ENCODE results near the gene TPD52L1. TPM values are rescaled to one million over a fixed set of nuclear protein-coding genes. Genes with fewer than 3 reads are reported as not detected.
A peak's percentile ranks its signal among the peaks of the same experiment; 100 is the strongest.

Gene TPD52L1
- total RNA-seq, 1 experiment from 2014 or later: 12.4 TPM

DNA sequence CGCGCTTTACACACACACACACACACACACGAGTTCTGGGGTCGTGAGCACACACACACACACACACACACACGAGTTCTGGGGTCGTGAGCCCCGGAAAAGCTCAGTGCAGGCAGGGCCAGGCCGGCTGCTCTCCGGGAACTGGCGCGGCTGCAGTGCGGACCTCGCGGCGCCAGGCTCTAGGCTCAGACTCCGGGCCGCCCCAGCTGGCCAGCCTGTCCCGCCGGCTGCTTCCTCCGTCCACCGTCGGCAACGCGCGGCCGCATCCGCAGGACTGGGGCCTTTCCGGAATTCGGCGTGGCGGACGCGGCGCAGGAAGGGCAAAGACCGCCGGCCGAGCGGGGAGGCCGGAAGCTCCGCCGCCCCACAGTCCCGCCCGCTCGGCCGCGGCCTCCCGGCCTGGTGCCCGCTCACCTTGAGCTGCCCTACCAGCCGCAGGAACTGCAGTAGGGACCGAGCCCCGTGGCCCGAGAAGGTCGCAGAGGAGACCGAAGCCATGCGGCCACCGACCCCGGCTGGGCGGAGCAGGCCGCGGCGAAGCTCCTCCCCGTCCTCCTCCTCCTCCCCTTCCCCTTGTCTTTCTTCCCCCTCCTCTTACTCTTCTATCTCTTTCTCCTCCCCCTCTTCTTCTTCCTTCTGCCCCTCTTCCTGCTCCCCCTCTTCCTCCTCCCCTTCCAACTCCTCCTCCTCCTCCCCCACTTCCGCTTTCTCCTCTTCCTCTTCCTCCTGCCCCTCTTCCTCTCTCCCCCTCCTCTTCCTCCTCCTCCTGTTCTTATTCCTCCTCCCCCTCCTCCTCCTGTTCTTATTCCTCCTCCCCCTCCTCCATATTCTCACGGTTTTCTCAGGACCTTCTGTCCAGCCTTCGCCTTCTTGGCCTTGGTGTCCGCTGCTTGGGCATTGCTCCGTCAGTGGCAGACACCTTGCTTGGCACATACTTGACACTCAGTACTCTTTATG is 148.1 kb downstream of the TPD52L1 start, which contains the start of gene HDDC2 (continued):
- TF ChIP-seq, protein P1, sequence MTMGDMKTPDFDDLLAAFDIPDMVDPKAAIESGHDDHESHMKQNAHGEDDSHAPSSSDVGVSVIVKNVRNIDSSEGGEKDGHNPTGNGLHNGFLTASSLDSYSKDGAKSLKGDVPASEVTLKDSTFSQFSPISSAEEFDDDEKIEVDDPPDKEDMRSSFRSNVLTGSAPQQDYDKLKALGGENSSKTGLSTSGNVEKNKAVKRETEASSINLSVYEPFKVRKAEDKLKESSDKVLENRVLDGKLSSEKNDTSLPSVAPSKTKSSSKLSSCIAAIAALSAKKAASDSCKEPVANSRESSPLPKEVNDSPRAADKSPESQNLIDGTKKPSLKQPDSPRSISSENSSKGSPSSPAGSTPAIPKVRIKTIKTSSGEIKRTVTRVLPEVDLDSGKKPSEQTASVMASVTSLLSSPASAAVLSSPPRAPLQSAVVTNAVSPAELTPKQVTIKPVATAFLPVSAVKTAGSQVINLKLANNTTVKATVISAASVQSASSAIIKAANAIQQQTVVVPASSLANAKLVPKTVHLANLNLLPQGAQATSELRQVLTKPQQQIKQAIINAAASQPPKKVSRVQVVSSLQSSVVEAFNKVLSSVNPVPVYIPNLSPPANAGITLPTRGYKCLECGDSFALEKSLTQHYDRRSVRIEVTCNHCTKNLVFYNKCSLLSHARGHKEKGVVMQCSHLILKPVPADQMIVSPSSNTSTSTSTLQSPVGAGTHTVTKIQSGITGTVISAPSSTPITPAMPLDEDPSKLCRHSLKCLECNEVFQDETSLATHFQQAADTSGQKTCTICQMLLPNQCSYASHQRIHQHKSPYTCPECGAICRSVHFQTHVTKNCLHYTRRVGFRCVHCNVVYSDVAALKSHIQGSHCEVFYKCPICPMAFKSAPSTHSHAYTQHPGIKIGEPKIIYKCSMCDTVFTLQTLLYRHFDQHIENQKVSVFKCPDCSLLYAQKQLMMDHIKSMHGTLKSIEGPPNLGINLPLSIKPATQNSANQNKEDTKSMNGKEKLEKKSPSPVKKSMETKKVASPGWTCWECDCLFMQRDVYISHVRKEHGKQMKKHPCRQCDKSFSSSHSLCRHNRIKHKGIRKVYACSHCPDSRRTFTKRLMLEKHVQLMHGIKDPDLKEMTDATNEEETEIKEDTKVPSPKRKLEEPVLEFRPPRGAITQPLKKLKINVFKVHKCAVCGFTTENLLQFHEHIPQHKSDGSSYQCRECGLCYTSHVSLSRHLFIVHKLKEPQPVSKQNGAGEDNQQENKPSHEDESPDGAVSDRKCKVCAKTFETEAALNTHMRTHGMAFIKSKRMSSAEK (CRISPR knock-in tag; IDR thresholded peaks at IDR 0.05; ENCODE audit: borderline replicate concordance): 0 out of 2 replicates have a peak, but pooled peaks have one; percentile 39
- TF ChIP-seq, protein P2, sequence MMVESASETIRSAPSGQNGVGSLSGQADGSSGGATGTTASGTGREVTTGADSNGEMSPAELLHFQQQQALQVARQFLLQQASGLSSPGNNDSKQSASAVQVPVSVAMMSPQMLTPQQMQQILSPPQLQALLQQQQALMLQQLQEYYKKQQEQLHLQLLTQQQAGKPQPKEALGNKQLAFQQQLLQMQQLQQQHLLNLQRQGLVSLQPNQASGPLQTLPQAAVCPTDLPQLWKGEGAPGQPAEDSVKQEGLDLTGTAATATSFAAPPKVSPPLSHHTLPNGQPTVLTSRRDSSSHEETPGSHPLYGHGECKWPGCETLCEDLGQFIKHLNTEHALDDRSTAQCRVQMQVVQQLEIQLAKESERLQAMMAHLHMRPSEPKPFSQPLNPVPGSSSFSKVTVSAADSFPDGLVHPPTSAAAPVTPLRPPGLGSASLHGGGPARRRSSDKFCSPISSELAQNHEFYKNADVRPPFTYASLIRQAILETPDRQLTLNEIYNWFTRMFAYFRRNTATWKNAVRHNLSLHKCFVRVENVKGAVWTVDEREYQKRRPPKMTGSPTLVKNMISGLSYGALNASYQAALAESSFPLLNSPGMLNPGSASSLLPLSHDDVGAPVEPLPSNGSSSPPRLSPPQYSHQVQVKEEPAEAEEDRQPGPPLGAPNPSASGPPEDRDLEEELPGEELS (CRISPR knock-in tag; IDR thresholded peaks at IDR 0.05): no peak
- TF ChIP-seq, protein P3, sequence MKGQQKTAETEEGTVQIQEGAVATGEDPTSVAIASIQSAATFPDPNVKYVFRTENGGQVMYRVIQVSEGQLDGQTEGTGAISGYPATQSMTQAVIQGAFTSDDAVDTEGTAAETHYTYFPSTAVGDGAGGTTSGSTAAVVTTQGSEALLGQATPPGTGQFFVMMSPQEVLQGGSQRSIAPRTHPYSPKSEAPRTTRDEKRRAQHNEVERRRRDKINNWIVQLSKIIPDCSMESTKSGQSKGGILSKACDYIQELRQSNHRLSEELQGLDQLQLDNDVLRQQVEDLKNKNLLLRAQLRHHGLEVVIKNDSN (CRISPR knock-in tag; IDR thresholded peaks at IDR 0.05): no peak
- TF ChIP-seq, protein P4, sequence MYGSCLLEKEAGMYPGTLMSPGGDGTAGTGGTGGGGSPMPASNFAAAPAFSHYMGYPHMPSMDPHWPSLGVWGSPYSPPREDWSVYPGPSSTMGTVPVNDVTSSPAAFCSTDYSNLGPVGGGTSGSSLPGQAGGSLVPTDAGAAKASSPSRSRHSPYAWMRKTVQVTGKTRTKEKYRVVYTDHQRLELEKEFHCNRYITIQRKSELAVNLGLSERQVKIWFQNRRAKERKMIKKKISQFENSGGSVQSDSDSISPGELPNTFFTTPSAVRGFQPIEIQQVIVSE (CRISPR knock-in tag; IDR thresholded peaks at IDR 0.05; ENCODE audit: borderline replicate concordance): no peak
- TF ChIP-seq, protein P5, sequence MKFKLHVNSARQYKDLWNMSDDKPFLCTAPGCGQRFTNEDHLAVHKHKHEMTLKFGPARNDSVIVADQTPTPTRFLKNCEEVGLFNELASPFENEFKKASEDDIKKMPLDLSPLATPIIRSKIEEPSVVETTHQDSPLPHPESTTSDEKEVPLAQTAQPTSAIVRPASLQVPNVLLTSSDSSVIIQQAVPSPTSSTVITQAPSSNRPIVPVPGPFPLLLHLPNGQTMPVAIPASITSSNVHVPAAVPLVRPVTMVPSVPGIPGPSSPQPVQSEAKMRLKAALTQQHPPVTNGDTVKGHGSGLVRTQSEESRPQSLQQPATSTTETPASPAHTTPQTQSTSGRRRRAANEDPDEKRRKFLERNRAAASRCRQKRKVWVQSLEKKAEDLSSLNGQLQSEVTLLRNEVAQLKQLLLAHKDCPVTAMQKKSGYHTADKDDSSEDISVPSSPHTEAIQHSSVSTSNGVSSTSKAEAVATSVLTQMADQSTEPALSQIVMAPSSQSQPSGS (CRISPR knock-in tag; IDR thresholded peaks at IDR 0.05; ENCODE audit: borderline replicate concordance, low read depth): no peak
- TF ChIP-seq ZNF671 (CRISPR knock-in tag; IDR thresholded peaks at IDR 0.05): no peak
- 0 out of 2 replicates have a peak, but pooled peaks have one; percentile 19 for TF ChIP-seq ZNF232 (CRISPR knock-in tag; IDR thresholded peaks at IDR 0.05)
- no peak for TF ChIP-seq CBFB (CRISPR knock-in tag; IDR thresholded peaks at IDR 0.05; ENCODE audit: low read depth)
- no peak for TF ChIP-seq NR2C2 (CRISPR knock-in tag; IDR thresholded peaks at IDR 0.05)
- TF ChIP-seq GTF2I (CRISPR knock-in tag; conservative IDR thresholded peaks at IDR 0.05): no peak
- TF ChIP-seq, protein P6, sequence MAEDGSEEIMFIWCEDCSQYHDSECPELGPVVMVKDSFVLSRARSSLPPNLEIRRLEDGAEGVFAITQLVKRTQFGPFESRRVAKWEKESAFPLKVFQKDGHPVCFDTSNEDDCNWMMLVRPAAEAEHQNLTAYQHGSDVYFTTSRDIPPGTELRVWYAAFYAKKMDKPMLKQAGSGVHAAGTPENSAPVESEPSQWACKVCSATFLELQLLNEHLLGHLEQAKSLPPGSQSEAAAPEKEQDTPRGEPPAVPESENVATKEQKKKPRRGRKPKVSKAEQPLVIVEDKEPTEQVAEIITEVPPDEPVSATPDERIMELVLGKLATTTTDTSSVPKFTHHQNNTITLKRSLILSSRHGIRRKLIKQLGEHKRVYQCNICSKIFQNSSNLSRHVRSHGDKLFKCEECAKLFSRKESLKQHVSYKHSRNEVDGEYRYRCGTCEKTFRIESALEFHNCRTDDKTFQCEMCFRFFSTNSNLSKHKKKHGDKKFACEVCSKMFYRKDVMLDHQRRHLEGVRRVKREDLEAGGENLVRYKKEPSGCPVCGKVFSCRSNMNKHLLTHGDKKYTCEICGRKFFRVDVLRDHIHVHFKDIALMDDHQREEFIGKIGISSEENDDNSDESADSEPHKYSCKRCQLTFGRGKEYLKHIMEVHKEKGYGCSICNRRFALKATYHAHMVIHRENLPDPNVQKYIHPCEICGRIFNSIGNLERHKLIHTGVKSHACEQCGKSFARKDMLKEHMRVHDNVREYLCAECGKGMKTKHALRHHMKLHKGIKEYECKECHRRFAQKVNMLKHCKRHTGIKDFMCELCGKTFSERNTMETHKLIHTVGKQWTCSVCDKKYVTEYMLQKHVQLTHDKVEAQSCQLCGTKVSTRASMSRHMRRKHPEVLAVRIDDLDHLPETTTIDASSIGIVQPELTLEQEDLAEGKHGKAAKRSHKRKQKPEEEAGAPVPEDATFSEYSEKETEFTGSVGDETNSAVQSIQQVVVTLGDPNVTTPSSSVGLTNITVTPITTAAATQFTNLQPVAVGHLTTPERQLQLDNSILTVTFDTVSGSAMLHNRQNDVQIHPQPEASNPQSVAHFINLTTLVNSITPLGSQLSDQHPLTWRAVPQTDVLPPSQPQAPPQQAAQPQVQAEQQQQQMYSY (CRISPR knock-in tag; IDR thresholded peaks at IDR 0.05): no peak
- peak; percentile 44 for TF ChIP-seq TEAD1 (CRISPR knock-in tag; IDR thresholded peaks at IDR 0.05)
- TF ChIP-seq TP53 (CRISPR knock-in tag; IDR thresholded peaks at IDR 0.05): no peak
- TF ChIP-seq ZNF423 (CRISPR knock-in tag; IDR thresholded peaks at IDR 0.05): no peak
- TF ChIP-seq, protein P7, sequence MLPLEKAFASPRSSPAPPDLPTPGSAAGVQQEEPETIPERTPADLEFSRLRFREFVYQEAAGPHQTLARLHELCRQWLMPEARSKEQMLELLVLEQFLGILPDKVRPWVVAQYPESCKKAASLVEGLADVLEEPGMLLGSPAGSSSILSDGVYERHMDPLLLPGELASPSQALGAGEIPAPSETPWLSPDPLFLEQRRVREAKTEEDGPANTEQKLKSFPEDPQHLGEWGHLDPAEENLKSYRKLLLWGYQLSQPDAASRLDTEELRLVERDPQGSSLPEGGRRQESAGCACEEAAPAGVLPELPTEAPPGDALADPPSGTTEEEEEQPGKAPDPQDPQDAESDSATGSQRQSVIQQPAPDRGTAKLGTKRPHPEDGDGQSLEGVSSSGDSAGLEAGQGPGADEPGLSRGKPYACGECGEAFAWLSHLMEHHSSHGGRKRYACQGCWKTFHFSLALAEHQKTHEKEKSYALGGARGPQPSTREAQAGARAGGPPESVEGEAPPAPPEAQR (CRISPR knock-in tag; IDR thresholded peaks at IDR 0.05): no peak
- TF ChIP-seq, protein P8, sequence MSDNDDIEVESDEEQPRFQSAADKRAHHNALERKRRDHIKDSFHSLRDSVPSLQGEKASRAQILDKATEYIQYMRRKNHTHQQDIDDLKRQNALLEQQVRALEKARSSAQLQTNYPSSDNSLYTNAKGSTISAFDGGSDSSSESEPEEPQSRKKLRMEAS (CRISPR knock-in tag; IDR thresholded peaks at IDR 0.05): peak; percentile 77
- no peak for TF ChIP-seq SMAD3 (CRISPR knock-in tag; IDR thresholded peaks at IDR 0.05; ENCODE audit: borderline replicate concordance)
- TF ChIP-seq ZNF317 (CRISPR knock-in tag; IDR thresholded peaks at IDR 0.05; ENCODE audit: borderline replicate concordance, low read depth): 0 out of 2 replicates have a peak, but pooled peaks have one; percentile 22
- TF ChIP-seq ZNF219 (CRISPR knock-in tag; IDR thresholded peaks at IDR 0.05; ENCODE audit: borderline replicate concordance): no peak
- no peak for TF ChIP-seq MXD4 (CRISPR knock-in tag; IDR thresholded peaks at IDR 0.05; ENCODE audit: borderline replicate concordance)
- TF ChIP-seq NR1H2 (CRISPR knock-in tag; IDR thresholded peaks at IDR 0.05): no peak
- no peak for TF ChIP-seq EMX1 (CRISPR knock-in tag; IDR thresholded peaks at IDR 0.05)
- peak; percentile 96 for TF ChIP-seq KAT7 (CRISPR knock-in tag; IDR thresholded peaks at IDR 0.05; ENCODE audit: borderline replicate concordance)

Data from WTC11 (cell line).